ENCODE results near the gene EEF1A1. TPM values are rescaled to one million over a fixed set of nuclear protein-coding genes. Genes with fewer than 3 reads are reported as not detected.
A peak's percentile ranks its signal among the peaks of the same experiment; 100 is the strongest.

The EEF1A1 gene
- polyA plus RNA-seq, 1 of the 3 experiments (the other 2 are of a cell fraction), result 10,787 TPM

DNA sequence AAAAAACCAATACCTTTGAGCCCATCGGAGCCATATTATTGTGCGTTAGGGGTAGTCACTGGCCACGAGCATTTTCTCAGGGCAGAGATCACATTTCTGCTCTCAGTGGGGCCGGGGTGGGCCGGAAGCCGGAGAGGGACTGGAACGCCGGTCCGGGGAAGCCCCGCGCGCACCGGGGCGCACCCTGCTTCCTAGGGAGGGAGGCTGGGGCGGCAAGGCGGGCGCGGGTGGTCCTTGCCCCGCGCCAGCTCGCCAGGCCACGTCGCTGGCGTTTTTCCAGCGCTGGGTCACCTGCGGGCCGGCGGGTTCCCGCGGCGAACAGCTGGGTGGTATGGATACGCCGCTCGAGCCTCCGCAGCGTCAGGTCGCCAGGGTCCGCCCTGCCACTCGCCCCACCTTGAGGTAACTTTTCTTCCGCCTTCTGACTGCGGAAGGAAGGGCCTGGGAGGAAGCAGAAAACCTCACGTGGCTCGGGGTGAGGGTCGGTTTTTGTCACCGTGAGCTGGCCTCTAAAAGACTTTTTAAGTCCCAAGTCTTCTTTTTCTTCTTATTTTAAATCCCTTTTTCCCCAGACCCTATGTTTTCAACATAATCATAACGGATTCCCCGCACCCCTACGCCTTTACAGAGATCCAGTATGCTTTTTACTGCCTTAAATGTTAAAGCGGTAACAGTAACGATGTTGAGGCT is 2.7 kb upstream of the EEF1A1 start:
- H2AFZ ChIP-seq (ENCODE audit: low read depth), result peak overlapping the region; percentile 13; the same call in 1 of the 2 replicates
- H3K9ac ChIP-seq, result no peak overlapping the region
- H3K4me1 ChIP-seq (ENCODE audit: control insufficient read depth in 1 of 2, insufficient read depth in 2 of 2, low read depth in 1 of 2, low read length in 1 of 2), result peaks cover 2 to 5% of the 10 kb centered on the region in 2 experiments; a peak in 2 of 4 replicates
- CTCF ChIA-PET, result no interaction called here
- WGBS (ENCODE audit: low lambda C conversion rate), result 84% methylated on average over 21 of the region's 50 CpGs
- H3K4me3 ChIP-seq (ENCODE audit: low read depth in 2 of 2, low read length in 1 of 2), result no peak overlapping the region
- no peak for DNase-seq
- H3K36me3 ChIP-seq (replicated peaks in 1 of 2; ENCODE audit: control insufficient read depth in 1 of 2, insufficient read depth in 2 of 2, low read length in 1 of 2), result peaks cover 14 to 20% of the 10 kb centered on the region in 2 experiments
- no peak overlapping the region for H3K27ac ChIP-seq (ENCODE audit: low read depth in 2 of 2, low read length in 1 of 2)
- POLR2A ChIA-PET, result no interaction called here
- H3F3A ChIP-seq (replicated peaks; ENCODE audit: insufficient read depth), result peaks cover 24% of the 10 kb centered on the region
- no peak overlapping the region for H3K4me2 ChIP-seq
- no peaks in the 10 kb centered on the region for H3K27me3 ChIP-seq (ENCODE audit: insufficient read depth)
- H3K9me2 ChIP-seq, result no peaks in the 10 kb centered on the region
- no peaks in the 10 kb centered on the region for H3K9me3 ChIP-seq
- peaks cover 21% of the 10 kb centered on the region for H4K20me1 ChIP-seq (ENCODE audit: insufficient read depth)
- H3K79me2 ChIP-seq (ENCODE audit: insufficient read depth), result peaks cover 23% of the 10 kb centered on the region
- TF ChIP-seq RFX5 (IDR thresholded peaks at IDR 0.05; ENCODE audit: low read length) (no peak), YY1 (IDR thresholded peaks at IDR 0.05; ENCODE audit: low read depth) (no peak), ELF1 (IDR thresholded peaks at IDR 0.05) (no peak), CHD2 (IDR thresholded peaks at IDR 0.05; ENCODE audit: low read length, partially characterized antibody) (no peak), SIN3A (IDR thresholded peaks at IDR 0.05; ENCODE audit: borderline replicate concordance, low read depth, low read length) (no peak), CTCF (IDR thresholded peaks at IDR 0.05) (no peak), FOXM1 (IDR thresholded peaks at IDR 0.05; ENCODE audit: low read depth) (no peak), USF1 (IDR thresholded peaks at IDR 0.05; ENCODE audit: borderline replicate concordance, low read depth) (no peak), FOSL2 (IDR thresholded peaks at IDR 0.05; ENCODE audit: borderline replicate concordance, low read depth) (no peak), GATA2 (CRISPR knock-in tag; IDR thresholded peaks at IDR 0.05) (no peak), NFIC (IDR thresholded peaks at IDR 0.05; ENCODE audit: borderline replicate concordance) (no peak), GABPA (IDR thresholded peaks at IDR 0.05; ENCODE audit: low read depth) (no peak), JUND (IDR thresholded peaks at IDR 0.05) (no peak), EP300 (IDR thresholded peaks at IDR 0.05; ENCODE audit: borderline replicate concordance in 1 of 2, low read depth in 1 of 2, low read length in 1 of 2) (no peak), RCOR1 (IDR thresholded peaks at IDR 0.05; ENCODE audit: low read length) (no peak), PBX3 (IDR thresholded peaks at IDR 0.05) (no peak), TAF1 (IDR thresholded peaks at IDR 0.05; ENCODE audit: borderline replicate concordance, low read depth, low read length) (no peak), RAD21 (IDR thresholded peaks at IDR 0.05; ENCODE audit: low read length) (no peak)
- TF ChIP-seq, protein P1, sequence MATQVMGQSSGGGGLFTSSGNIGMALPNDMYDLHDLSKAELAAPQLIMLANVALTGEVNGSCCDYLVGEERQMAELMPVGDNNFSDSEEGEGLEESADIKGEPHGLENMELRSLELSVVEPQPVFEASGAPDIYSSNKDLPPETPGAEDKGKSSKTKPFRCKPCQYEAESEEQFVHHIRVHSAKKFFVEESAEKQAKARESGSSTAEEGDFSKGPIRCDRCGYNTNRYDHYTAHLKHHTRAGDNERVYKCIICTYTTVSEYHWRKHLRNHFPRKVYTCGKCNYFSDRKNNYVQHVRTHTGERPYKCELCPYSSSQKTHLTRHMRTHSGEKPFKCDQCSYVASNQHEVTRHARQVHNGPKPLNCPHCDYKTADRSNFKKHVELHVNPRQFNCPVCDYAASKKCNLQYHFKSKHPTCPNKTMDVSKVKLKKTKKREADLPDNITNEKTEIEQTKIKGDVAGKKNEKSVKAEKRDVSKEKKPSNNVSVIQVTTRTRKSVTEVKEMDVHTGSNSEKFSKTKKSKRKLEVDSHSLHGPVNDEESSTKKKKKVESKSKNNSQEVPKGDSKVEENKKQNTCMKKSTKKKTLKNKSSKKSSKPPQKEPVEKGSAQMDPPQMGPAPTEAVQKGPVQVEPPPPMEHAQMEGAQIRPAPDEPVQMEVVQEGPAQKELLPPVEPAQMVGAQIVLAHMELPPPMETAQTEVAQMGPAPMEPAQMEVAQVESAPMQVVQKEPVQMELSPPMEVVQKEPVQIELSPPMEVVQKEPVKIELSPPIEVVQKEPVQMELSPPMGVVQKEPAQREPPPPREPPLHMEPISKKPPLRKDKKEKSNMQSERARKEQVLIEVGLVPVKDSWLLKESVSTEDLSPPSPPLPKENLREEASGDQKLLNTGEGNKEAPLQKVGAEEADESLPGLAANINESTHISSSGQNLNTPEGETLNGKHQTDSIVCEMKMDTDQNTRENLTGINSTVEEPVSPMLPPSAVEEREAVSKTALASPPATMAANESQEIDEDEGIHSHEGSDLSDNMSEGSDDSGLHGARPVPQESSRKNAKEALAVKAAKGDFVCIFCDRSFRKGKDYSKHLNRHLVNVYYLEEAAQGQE (IDR thresholded peaks at IDR 0.05; ENCODE audit: low read depth, low read length), result no peak
- TF ChIP-seq, protein P2, sequence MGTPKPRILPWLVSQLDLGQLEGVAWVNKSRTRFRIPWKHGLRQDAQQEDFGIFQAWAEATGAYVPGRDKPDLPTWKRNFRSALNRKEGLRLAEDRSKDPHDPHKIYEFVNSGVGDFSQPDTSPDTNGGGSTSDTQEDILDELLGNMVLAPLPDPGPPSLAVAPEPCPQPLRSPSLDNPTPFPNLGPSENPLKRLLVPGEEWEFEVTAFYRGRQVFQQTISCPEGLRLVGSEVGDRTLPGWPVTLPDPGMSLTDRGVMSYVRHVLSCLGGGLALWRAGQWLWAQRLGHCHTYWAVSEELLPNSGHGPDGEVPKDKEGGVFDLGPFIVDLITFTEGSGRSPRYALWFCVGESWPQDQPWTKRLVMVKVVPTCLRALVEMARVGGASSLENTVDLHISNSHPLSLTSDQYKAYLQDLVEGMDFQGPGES (IDR thresholded peaks at IDR 0.05; ENCODE audit: low read depth, low read length), result no peak
